Measurements from ENCODE around the gene CRMP1.
A peak's percentile ranks its signal among the peaks of the same experiment; 100 is the strongest.
"Not testable (repeated sequence)": the region's sequence is repeated elsewhere in the genome, so short reads cannot be mapped to it uniquely, and the experiment has no call there.

The CRMP1 gene

DNA sequence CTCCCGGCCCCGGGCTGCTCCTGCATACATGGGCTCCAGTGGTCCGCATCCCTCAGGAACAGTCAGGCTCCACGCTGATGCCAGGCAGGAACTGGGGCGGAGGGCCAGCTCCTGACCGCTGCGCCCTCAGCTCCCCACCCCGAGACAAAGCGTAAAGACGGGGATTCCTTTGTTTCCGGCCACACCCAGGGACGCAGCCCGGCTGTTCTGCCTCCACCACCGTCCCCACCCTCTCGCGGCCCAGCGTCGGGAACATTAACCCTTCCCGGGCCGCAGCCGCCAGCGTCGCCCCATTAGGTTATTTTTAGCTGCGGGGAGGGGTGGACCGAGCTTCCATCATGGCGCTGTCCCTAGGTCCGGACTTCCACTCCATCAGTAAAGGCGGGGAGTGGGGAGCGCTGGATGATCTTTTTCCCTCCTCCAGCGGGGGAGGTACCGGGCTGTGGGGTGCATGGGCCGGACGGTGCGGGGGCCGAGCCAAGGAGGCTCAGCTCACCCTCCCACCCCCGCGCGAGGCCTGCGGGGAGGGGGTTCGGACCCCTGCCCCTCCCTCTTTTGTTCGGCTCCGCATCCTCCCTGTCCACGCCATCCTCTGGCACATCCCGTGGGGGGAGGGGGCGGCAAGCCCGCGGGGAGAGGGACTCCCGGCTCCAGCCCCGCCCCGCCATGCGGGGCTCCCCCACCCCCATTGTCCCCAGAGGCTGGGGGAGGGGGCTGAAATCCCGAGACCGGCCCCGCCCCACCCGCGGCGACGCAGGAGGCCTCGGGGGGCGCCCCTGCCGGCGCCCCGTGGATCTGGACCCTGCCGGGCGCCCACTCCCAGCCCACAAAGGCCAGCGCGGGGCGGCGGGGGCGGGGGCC lies 5.3 kb downstream of the CRMP1 start:
- DNase-seq = no peak

DNA sequence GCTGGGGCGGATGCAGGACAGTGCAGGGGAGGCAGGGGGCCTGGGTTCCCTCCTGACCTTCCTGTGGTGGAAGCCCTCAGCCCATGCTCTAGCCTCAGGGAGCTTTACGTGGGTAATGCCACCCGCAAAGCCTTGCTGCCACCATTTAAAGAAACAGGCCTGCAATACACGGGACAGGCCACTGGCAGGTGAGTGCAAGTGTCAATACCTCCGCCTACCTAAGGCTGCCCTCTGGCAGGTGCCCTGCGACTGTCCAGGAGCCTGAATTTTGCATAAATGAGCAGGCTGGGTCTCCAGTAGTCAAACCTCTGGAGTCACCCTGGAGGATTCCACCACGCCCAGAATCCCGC lies 5.9 kb downstream of the CRMP1 start:
- no peak for DNase-seq

DNA sequence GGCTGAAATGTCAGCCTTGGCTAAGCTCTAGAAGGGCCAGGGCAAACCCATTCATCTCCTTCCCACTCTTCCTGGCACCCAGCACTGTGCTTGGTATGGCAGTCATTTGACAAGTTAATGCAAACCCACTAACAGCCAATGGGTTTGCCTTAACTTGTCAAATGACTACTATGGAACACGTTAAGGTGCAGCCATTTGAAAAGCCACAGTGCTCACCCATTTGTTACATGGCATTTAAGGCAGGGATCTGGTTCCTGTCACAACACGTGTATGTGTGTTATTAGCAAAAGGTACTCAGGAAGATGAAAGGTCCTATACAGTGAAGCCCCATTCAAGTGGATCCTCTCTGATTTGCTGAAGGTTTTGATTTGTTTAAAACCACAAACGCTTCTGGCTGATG lies 7.2 kb downstream of the CRMP1 start:
- DNase-seq = peak; percentile 93

DNA sequence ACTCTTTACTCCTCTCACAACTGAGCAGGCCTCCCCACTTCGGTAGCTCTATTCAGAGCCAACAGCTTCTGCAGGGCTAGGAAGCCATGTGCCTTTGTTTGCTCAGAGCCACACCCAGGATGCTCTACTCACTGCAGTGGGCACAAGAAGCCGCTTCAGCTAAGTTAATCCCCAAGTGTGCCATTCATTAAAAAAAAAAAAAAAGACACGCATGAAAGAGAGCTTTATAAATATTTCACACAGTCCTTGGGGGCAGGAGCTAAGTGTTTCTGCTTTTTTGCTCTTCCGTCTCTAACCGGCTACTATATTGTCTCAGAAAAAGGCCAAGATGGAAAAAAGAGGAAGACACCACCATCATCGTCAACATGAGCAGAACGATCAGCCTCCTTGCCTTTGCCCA lies 8.1 kb downstream of the CRMP1 start:
- peak; percentile 75 for DNase-seq

DNA sequence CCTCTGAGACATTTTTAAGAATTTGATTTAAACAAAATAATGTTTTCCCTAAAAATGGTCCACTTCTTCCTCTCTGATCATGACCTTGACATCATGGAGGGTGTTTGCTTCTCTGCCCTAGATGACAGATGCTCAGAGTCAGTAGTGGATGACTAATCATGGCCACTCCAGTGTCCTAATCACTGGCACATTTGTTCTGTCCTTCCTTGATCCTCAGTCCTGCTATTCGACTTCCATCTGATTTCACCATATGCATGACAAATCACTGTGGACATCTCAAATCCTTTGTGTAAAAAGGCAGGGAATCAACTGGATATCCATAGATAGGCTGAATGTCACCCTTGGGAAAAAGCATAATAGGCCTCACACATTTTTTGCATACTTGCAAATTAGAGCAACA lies 9.0 kb downstream of the CRMP1 start:
- no peak for DNase-seq

DNA sequence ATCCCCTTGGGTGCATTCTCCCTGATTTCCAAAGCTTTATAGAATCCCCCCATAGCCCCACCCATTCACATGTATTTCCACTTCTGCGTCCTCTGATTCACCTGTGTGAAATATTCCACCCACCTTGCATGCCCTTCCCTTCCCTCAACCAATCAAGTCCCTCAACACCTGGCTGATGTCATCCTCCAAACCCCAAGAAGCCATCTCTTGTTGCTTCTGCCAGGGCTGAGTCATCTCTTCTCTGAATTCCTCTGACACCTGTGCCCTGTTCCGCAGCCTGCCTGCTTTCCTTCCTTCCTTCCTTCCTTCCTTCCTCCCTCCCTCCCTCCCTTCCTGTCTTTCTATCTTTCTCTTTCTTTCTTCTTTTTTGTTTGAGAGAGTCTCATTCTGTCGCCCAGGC lies 9.9 kb downstream of the CRMP1 start:
- DNase-seq = no peak

DNA sequence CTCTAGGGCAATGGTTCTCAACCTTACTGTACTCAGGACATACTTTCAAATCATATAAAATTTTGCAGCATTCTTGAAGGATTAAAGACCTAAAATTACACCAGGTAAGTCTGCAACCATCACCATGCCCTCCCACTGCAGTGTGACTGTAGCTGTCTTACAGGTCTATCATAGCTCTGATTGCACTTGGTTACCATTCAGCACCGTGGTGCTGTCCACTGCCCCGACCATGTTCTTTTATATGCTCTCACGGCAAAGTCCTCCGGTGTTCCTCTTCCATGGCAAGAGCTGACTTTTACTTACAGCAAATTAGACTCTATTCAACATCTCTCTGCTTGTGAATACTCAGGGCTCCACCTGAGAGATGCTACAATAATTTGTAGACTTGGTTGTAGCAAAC lies 11.5 kb downstream of the CRMP1 start:
- DNase-seq = no peak

DNA sequence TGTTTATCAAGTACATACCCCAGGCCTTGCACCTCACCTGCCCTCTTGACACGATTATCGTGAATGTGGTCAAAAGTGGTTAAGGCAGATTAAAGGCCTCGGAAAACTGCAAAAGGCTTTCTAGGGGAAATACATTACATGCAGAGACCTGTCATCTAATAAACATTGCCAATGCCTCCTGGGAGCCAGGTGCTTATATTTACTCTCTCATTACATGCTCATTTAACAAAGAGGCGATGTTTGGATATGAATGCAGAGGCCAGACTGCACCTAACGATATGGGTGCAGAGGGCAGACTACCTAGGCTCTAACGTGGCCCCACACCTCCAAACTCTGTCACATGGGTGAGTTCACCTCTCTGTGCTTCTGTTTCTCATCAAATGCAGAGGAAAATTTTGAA lies 14.5 kb downstream of the CRMP1 start:
- DNase-seq = no peak

DNA sequence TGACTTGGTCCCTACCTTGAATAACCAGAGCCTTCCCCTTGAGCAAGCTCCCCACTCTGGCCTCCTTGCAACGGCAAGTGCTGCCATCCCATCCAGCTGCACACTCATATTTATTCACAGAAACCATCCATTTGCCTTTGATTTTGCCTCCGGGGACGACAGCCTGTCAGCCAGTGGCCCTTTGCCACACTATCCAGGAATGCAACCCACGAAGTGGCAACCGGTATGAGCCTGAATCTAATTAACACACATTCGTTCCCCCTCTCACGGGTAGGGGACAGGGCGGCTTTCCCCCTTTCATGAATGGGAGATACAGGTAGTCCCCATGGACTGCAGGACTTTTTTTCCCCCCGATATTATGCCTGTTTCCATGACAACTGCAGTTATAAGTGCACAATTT lies 15.5 kb downstream of the CRMP1 start:
- no peak for DNase-seq

DNA sequence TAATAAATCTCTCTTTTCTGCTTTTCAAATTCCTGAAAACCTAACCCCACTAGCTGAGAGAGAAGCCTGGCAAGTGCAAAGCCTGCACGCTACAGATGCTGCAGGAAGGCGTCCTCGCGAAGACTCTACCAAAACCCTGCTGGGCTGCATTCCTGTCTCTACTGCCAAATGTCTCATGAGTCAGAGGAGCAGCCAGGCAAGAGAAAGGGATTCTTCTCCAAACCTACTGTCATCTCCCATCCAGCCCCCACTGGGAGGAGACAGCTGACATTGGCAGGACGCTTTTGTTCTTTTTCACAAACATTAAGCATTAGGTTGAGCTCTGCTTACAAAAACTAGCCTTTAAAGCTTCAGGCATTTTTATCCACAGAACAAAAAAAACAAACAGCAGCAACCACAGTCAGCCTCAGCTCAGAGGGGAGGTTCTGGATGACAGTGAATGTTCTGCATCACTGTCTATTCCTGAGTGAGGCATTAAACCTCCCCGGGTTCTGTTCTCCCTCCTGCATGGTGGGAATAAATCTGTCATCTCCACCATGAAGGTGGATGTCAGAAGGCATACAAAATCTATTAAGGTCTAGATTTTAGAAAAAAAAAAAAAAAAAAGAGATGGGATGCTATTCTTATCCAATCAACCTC lies 18.0 kb downstream of the CRMP1 start:
- no peak for DNase-seq

DNA sequence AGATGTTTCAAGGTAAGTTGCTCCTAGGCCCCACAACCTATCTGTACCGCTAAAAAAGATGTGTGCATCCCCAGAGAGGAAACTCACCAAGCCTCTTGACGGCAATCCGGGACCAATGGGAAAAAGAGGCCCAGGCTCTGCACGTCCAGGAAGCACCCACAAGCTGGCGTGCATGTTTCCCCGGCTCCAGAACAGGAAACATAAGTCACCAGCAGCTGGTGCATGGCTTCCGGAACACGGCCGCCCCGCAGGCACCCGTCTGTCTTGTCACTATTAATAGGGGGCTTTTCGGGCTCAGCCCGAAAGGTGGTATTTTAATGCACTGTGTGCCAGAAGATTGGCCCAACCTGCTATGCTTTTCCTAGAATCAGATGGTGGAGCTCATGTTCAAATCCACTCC lies 22.2 kb downstream of the CRMP1 start:
- DNase-seq = no peak

DNA sequence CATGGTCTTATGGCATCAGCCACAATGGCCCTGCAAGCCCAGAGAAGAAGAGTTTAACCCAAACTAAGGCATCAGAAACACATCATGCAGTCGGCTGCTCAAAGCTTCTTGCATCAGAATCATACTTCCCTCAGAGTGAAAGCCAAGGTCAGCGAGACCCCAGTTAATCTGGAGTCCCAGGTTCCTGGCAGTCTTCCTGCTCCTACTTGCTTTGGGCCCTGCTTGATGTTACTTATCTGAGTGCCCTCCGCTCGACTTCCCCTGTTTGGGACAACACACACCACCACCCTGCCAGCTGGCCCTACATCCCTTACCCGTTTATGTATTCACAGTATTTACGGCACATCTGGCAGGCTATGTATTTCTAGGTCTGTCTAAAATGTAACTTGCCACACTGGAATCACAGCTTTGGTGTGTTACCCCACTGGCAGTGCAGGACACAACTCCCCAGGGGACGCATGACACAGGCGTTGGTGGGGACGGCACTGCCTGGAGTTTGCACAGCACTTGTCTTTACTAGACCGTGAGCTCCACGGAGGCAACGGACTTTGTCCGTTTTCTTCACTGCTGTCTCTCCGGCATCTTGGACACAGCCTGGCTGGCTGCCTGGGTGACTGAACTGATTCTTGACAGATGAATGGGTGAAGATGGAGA lies 22.8 kb downstream of the CRMP1 start:
- DNase-seq = no peak

DNA sequence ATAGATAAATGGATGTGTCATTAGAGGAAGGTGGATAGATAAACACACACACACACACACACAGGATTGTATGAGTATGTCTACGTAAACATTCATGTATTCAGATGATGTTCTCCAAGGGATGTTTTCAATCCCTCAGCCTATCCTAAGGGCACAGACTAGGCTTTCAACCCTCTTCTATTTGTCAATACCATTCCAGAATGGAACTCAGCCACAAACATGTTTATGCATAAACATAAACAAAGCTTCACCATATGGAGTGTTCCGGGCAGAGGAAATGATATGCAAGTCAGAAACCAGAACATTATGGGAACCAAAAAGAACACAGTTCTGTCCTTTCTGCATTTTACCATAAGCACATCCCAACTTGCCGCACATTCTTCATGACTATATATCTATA lies 25.0 kb downstream of the CRMP1 start:
- DNase-seq = no peak

DNA sequence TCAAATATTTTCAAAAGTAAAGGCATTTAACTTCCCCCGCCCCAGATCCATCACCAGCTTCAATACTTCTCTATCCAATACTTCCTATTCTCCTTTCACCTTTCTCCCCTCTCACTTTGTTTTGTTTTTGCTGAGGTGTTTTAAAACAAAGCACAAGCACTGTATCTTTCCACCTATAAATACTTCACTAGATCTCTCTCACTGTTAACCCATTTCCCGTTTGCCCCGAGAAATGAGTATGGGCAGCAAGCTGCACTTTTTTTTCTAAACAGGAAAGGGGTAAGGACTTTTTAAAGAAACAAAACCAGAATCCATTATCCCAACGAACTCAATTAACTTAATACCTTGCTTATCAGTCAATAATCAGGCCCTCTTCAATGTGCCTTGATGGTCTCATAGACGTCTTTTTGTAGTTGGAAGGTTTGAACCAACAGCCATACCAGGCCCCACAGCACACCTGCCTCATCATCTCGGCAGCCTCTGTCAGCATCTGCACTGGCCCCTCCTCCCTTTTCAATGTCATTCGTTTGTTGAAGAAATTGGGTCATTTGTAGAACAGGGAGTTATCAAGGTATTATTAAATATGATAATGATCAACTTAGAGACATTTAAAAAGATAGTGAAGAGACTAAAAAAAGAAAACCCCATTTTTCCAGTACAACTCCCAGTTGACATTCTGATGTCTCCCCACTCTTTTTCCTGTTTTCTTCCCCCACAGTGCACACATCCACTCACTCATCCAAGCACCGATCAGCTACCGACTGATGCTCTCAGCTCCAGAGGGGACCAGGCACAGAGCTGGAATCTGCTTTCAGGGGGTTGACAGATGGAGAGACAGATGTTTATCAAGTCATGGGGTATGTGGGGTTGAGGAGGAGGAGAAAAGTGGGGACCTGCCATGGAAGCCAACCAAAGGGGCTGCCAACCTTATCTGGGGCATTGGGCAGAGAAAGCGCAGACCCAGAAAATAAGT lies 25.8 kb downstream of the CRMP1 start:
- no peak for DNase-seq

DNA sequence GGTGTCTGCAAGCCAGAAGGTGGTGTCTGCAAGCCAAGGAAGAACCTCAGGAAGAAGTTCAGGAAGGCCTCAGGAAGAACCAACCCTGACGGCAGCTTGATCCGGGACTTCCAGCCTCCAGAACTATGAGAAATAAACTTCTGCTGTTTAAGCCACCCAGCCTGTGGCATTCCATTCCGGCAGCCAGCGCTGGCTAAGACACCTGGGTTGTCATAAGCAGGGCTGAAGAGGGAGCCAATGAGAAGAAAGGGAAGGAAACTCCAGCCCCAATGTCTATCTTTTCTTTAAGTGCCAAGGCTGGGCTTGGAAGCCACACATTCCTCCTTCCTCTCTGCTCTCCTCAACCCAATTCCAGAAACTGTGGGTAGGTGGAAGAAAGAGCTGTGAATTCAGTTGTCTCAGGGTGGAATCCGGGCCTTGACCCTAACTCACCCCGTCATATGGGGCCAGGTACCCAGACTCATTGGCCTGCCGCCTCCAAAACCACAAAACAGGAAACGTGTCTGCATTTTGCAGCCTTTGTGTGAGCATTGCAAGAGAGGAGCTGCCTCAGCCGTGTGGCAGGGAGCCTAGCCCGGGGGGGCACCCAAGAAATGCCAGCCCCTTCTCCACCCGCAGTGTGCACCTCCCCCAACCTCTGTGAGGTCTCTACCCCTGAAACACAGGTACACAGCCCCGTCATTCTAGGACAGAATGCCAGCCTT lies 26.8 kb downstream of the CRMP1 start:
- DNase-seq = no peak

DNA sequence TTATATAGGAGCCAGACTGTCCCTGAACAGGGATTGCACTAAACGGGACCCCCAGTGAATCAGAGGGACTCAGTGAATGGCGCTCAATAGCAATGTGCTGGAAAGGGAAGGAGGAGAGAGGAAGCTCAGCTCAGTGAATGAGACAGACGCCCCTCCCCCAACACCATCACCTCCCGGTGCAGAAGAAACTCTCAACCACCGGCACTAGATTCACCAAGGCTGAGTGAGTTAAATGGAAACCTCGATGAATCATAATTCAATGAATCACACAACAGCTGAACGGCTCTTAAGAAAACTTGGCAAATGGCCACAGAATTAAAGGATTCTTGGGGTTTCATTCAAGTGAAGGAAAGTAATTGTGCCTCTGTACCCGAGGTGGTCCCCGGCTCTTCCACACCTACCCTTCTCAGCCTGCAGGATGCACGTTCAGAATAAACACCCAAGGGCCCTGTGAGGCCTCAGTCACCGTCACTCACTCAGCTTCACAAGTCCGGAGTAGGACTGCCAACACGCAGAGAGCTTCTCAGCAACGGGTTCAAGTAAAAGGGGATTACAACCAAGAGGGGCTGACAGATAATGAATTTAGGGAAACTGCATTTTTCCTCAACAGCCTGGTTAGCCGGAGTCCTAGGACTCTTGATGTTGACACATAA lies 29.3 kb downstream of the CRMP1 start:
- DNase-seq = no peak

DNA sequence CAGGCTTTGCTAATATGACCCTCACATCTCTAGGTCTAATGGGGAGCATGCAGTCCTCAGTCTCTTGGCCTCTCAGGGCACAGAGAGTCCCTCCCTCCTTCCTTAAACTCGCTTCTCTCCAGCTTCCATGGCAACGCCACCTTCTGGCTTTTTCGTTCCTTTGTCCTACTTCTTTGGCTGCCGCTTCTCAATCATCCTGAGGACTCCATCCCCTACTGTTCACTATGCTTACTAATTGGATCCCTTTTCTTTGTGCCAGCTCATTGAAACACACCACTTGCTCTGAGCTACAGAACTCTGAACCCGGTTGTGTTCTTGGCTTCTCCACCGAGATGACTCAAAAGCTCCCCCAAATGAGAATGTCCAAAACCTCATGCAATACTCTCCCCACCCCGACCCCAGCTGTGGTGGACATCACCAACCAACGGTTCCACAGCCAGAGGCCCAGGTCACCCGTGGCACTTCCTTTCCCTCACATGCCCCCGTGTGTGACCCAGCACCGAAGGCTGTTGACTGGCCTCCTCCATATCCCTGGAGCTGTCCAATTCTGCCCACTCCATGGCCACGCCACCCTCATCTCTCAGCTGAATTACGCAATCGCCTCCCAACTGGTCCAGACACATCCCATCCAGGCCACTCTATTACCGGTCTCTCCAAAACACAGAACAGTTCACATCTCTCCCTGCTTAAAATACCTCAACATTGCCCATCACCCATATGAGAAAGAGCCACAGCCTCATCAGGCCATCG lies 34.7 kb downstream of the CRMP1 start:
- no peak for DNase-seq

DNA sequence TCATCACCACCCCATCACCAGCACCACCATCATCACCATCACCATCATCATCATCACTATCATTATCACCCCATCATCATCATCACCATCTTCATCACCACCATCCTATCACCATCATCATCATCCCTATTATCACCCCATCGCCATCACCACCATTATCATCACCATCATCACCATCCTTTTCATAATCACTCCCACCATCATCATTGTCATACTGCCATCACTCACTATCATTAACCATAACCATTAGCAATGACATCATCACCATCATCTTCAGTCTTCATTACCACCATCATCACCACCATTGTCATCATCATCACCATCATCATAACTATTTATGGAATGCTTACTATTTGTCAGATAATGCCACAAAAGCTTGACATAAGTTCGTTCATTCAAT lies 35.7 kb downstream of the CRMP1 start:
- no peak for DNase-seq

DNA sequence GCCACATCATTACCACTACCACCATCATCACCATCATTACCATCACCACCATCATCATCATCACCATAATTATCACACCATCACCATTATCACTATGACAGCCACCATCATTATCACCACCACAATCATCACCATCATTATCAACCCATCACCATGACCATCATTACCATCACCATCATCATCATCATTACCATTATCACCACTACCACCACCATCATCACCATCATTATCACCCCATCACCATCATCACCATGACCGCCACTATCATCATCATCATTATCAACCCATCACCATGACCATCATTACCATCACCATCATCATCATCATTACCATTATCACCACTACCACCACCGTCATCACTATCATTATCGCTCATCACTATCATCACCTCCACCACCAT lies 36.5 kb downstream of the CRMP1 start:
- DNase-seq = not testable (repeated sequence)

DNA sequence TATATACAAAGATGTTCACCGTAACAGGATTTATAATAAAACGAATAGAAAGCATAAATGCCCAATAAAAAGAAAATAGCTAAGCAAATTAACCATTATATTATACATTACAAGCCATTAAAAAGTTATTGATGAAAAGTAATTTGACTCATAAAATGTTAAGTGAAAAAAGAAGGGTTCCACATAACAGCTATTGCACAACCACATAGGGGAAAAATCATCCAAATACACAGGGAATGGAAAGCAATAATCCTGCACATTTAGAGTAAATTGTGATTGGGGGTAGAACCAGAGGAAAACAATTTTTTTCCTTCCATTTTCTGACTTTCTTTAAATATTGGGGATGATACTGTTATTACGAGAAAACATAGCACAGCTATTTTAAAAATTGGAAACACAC lies 38.0 kb downstream of the CRMP1 start:
- no peak for DNase-seq
